Stimulated activated CD4-positive, alpha-beta T cell treated with anti-CD3 and anti-CD28 coated beads, Interleukin-15, amount 100 ng/mL, for 48 hours (primary cell): ENCODE results near the gene AGAP1.

Experiments used
- DNase-seq, 2 donors: peaks; one replicate each; pipeline ENCODE4 v3.0.0-alpha.2; 2020; ENCODE audit warnings: low read depth in 2 of 2

Gene AGAP1

GRCh38 chr2:235845245-235845644 lies 351.4 kb downstream of the AGAP1 start:
- no peak for DNase-seq

DNA sequence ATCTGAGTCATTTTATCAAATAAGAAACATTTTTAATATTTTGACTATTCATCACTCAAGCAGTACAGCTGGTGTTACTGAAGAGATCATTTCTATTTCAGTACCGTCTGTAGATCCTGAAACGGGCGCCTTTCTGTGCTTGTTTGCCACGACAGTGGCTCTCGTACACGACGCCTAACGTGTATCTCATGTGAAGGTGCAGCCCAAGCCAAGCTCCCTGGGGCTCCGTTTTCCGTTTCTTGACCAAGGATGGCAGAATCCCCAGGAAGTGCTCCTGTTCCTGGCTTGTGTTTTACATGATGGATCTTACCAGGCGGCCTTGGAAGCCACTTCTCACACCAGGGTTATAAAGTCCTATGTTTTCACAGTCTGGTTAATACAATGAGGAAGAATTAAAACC lies 353.7 kb downstream of the AGAP1 start:
- DNase-seq, result no peak

DNA sequence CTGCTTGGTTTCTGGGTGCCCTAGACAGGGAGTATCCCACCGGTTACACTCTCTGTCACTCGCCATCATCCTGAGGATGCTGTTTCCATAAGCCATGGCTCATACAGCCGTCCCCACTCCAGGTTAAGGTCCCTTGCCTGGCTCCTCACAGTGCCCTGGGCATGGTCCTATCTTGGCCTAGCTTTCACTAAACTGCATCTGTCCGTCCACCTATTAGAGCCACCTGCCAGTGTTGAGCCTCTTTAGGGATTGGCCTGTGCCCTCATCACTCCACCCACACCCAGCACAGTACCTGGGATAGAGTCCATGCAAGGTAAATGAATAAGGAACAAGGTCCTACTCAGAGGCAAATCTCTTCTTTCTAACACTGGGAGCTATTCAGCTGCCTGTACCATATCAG lies 354.2 kb downstream of the AGAP1 start:
- DNase-seq, result no peak

DNA sequence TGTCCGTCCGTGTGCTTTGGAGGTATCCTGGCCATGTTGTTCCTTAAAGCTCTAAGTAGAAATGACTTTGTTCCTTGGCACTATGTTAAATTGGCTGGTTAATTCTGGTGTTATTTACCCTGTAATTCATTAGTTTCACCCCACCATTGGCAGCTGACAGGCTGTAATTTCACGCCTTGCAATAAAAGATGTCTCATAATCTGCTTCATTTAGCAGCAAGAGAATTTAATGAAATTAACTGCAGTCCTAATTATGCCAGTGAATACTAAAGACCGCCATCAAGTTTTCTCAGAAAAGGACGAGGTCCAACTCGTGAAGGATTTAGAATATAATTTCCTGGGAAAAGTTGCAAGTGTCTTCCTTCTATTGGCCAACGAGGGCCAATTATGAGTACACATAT lies 355.1 kb downstream of the AGAP1 start:
- no peak for DNase-seq

- no peak for DNase-seq
These were observed 355.6 kb downstream of the AGAP1 start for GRCh38 chr2:235849489-235849888.

GRCh38 chr2:235850289-235850688 lies 356.4 kb downstream of the AGAP1 start:
- DNase-seq, result no peak

- DNase-seq, result no peak
These were observed 357.1 kb downstream of the AGAP1 start for GRCh38 chr2:235850771-235851551.

DNA sequence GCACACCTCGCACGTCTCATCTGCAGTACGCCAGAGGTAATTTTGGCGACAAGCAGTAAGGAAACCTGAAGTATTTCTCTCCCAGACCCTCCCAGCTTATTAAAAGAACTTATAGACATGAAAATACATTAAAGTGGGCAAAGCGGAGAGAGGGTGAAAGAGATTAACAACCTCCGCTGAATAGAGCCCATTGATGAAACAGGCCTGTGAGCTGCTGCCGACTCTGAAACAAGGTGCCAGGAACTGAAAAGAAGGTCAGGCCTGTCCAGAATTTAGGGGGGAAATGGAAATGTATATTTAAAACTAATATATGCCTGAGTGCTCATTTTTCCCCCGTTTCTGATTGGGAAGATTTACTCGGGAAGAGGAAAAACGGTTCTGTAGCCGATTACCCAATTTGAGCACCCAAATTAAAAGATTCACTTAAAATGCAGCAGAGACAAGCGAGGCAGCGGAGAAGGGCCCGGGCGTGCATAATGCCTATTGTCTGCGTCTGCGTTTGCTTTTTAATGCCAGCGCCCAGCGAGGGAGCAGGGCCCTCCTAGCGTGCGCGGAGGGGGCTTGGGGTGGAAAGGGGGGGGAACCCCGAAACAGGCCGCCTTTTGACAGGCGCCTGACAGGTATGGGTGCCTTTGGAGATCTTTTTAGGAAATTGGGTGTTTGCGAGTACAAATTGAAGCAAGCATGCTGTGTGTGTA lies 358.1 kb downstream of the AGAP1 start:
- no peak for DNase-seq

- DNase-seq, result no peak
These were observed 358.7 kb downstream of the AGAP1 start for GRCh38 chr2:235852526-235852920.

- no peak for DNase-seq
These were observed 360.4 kb downstream of the AGAP1 start for GRCh38 chr2:235854276-235854675.

GRCh38 chr2:235855011-235855410 lies 361.2 kb downstream of the AGAP1 start:
- no peak for DNase-seq

DNA sequence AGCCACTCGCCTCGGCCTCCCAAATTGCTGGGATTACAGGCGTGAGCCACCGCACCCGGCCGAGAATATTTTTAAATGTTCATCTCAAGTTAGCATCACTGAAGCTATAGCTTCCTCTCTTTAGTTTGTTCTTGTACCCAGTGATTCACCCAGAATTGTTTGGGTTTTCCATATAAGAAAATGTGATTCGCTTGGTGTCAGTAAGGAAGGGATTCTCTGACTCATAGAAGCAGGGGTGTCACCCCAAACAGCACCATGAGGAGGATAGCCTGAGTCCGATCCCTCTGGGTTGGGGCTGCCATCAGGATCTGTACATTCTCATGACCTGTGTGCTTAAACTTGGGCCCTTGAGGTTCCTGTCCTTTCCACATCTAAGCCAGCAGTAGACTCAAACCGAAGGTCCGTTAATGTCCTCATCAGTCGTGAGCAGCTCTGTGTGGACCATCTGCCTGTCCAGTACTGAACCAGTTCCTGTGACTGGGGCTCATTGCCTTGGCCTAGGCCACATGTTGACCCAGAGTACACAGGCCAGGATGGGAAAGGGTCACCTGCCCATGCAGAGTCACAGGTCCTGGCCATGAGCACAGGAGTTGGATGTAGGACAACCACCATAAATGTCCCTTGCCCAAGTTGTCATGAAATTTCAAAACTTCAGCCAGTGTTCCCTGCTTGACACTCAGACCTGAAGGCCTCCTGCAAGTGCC lies 362.5 kb downstream of the AGAP1 start:
- DNase-seq, result no peak

GRCh38 chr2:235857598-235857997 lies 363.8 kb downstream of the AGAP1 start:
- no peak for DNase-seq

GRCh38 chr2:235858881-235859280 lies 365.0 kb downstream of the AGAP1 start:
- no peak for DNase-seq

DNA sequence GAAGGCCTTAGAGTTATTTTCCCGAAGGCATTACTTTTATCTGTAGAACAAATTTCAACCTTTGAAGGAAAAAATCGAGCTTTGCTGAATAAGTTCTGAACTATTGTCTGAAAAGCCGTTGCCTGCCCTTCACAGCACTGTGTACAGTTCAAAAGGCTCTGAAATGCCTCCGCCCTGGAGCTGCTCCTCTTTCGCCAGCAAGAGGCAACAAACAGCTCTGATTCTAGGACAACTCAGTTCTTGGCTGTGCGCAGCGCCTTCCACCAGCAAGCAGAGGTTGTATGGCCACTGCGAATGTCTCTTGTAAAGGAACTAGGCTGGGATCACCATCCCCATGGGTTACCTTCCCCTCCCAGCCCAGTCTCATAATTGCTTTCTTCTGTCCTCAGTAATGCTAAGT lies 365.8 kb downstream of the AGAP1 start:
- no peak for DNase-seq

DNA sequence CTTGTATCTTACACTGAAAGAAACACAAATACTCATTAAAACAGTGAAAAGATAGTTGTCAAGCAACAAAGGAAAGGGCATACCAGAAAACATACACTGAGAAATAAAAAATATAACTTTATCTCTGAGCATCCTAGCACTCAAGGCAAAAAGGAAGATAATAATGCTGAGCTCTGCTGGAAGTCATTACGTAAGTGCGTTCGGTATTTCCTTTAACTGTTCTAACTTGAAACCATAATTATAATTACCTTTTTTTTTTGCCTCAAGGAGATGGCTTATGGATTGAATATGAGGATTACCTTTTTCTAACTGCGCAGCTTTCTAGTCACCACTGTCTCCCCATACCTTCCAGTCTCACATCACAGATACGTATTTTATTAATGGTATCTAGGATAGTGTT lies 366.3 kb downstream of the AGAP1 start:
- no peak for DNase-seq

GRCh38 chr2:235860871-235861270 lies 367.0 kb downstream of the AGAP1 start:
- DNase-seq, result no peak

DNA sequence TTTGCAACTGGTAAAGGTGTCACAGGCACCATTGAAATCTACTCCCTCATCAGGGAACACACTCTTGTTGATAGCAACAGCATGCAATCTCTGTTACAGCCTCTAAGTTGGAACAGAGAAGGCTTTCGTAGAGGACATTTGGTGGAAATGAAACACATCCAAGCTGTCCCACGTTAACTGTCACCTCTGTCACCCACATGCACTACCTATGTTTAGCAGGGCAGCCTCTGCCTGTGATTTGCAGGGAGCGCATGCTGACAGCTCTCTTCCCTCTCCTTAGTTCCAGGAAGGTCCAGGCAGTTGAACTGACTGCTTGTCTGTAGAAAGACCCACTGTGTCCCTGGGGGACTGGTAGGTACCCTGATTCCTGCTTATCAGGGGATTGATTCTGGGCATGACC lies 367.5 kb downstream of the AGAP1 start:
- DNase-seq, result no peak

DNA sequence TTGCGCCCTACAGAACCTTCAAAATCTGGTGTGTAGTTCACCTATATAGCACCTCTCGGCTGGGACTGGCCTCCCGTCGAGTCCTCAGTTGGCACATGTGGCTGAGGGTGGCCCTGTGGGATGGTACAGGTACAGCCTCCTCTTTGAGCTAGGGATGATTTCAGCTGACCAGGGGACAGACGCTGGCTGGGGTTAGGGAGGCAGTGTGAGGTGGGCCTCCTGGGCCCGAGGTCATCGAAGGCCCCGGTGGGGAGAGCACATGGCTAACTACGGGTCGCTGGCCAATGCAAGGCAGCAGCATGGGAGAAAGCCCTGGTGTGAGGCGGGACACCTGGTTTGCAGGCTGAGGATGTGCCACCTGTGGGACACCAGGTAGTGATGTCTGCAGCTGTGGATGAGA lies 369.6 kb downstream of the AGAP1 start:
- no peak for DNase-seq

DNA sequence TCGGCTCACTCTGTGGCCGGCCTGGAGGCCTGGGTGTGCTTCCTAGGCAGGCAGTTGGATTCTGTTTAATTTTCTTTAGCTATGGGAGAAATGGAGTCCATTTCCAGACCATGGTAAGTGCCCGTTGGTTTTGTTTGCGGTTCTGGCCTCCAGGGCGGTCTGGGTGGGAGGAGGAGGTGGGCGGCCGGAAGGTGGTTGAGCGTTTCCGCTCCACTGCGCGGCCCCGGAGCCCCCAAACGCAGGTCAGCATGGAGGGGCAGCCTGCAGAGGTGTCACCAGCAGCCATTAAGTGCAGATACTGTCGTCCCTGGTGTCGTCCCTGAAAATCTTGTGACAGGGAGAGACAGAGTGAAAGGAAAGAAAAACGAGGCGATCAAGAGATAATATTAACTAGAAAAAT lies 370.5 kb downstream of the AGAP1 start:
- DNase-seq, result no peak

- DNase-seq, result no peak
These were observed 371.1 kb downstream of the AGAP1 start for GRCh38 chr2:235864733-235865515.

DNA sequence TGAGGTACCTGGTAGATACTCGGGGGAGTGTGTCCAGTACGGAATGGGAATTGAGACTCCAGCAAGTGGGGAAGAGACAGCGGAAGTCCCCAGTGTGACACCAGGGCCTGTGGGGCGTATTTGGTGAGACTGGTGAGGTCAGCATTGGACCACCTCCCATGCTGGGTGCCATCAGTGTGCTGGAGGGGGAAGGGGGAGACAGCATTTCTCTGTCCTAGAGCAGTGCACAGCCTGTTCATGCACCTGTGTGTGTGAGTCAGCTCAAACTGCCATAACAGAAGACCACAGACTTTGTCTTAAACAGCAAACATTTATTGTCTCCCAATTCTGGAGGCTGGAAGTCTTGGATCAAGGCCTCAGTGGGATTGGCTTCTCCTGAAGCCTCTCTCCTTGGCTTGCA lies 372.5 kb downstream of the AGAP1 start:
- DNase-seq, result no peak
